ENCODE data around the gene SP4. TPM values are rescaled to one million over a fixed set of nuclear protein-coding genes. Genes with fewer than 3 reads are reported as not detected.

Gene SP4
- total RNA-seq (10 to 100 TPM; 19.2 to 28.5 TPM), polyA plus RNA-seq (ENCODE audit: insufficient read length in 2 of 2) (10 to 100 TPM; 10.9 to 16.1 TPM)
- long read RNA-seq, donor 1 = 0 reads
- long read RNA-seq, donor 2, partial matches to known transcripts = 6 of 6 reads
- long read RNA-seq, donor 2, other reads (novel, unspliced or antisense) = 0 of 6 reads
- long read RNA-seq, donor 3, partial matches to known transcripts = 0 of 1 reads
- long read RNA-seq, donor 3, other reads (novel, unspliced or antisense) = 0 of 1 reads
- long read RNA-seq, donor 4, full-length matches to known transcripts = 1 of 1 reads
- long read RNA-seq, donor 4, partial matches to known transcripts = 0 of 1 reads
- long read RNA-seq, donor 4, other reads (novel, unspliced or antisense) = 0 of 1 reads

DNA sequence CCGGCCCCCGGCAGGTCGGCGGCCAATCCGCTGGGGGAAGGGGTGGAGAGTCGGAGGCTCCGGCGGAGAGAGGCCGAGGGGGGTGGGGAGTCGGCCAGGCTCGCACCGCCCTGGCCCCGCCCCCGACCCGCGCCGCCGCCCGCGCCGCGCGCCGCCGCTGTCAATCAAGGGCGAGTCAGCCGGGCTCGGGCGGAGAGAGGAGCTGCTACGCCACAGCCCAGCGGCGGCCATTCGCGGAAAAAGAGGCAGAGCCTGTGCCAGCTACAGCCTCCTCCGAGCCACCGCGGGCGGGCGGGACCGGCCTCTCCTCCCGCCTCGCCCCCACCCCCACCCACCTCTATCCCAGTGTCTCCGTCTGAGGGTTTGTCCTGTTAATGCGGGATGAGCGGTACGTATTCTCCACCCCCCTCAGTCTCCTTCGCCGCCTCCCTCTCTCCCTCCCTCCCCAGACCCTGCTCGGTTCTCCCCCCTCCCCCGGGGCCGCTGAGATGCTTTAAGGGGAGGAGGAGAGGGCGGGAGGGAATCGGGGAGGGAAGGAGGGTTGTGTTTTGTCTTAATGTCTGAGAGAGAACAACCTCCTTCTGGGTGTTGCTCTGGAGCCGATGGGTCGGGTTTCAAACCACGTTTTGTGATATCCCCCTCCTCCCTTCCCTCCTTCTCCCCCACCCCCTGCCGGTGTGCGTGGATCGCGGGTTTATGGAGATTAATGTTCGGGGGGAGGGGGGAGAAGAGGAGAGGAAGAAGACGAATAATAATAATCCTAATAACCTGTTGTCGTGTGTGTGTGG is at the start of gene SP4:
TSS of gene SP4 (plus strand) at position 213 of the 788 bp plus-strand sequence. CDS start at position 382, 169 bp downstream.
- peak within 1 kb of the TSS; percentile 99 for H3K27ac ChIP-seq (ENCODE audit: low read depth, low read length)
- H3K4me1 ChIP-seq (ENCODE audit: control insufficient read depth, insufficient read depth, low read length) = peaks cover 22% of the 10 kb centered on the region
- H3K4me3 ChIP-seq (ENCODE audit: low read depth, low read length) = peak within 1 kb of the TSS; percentile 92
- H3K9me3 ChIP-seq (ENCODE audit: control insufficient read depth, insufficient read depth, low read length) = no peaks in the 10 kb centered on the region
- peaks cover 6% of the 10 kb centered on the region for H3K36me3 ChIP-seq (ENCODE audit: control insufficient read depth, insufficient read depth, low read length)
- DNase-seq (ENCODE audit: low read depth in 4 of 6, low spot score in 6 of 6) = peak; percentile 84 to 98 (median 88)
- H3K27me3 ChIP-seq (ENCODE audit: control insufficient read depth, insufficient read depth, low read length) = no peaks in the 10 kb centered on the region
- WGBS (ENCODE audit: insufficient coverage) = 0% methylated on average over 34 of the region's 63 CpGs

GRCh38 chr7:21383227-21384220 is 44.4 kb upstream of the SP4 start:
- Histone ChIP-seq H3K4me1 (ENCODE audit: control insufficient read depth, insufficient read depth, low read length) (no peaks in the 10 kb centered on the region), H3K27me3 (ENCODE audit: control insufficient read depth, insufficient read depth, low read length) (no peaks in the 10 kb centered on the region), H3K4me3 (ENCODE audit: low read depth, low read length) (no peak overlapping the region), H3K27ac (ENCODE audit: low read depth, low read length) (no peak overlapping the region), H3K9me3 (ENCODE audit: control insufficient read depth, insufficient read depth, low read length) (no peaks in the 10 kb centered on the region), H3K36me3 (ENCODE audit: control insufficient read depth, insufficient read depth, low read length) (no peaks in the 10 kb centered on the region)
- WGBS (ENCODE audit: insufficient coverage) = no CpG with 5 or more reads among the region's 2 CpGs
- DNase-seq (ENCODE audit: low read depth in 4 of 6, low spot score in 6 of 6) = no peak

DNA sequence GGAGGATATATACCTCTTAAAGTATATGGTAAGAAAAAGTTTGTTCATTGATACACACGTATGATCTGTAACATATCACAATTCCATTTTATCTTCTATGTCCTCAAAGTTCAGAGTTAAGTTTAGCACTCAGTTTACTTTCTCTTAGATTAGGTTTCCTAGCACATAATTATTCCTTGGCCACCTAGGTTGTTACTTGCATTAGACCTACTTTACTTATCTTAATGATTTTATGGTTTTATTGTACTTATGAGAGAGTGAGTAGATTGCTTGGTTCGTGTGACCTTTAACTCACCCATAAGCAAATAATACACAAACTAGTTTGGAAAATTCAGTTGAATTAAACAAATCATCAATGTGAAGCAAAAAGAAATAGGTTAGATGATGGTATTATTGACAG is 33.9 kb upstream of the SP4 start:
- no peaks in the 10 kb centered on the region for H3K36me3 ChIP-seq (ENCODE audit: control insufficient read depth, insufficient read depth, low read length)
- H3K4me3 ChIP-seq (ENCODE audit: low read depth, low read length) = no peak overlapping the region
- H3K4me1 ChIP-seq (ENCODE audit: control insufficient read depth, insufficient read depth, low read length) = no peaks in the 10 kb centered on the region
- H3K27me3 ChIP-seq (ENCODE audit: control insufficient read depth, insufficient read depth, low read length) = no peaks in the 10 kb centered on the region
- H3K27ac ChIP-seq (ENCODE audit: low read depth, low read length) = no peak overlapping the region
- no peaks in the 10 kb centered on the region for H3K9me3 ChIP-seq (ENCODE audit: control insufficient read depth, insufficient read depth, low read length)
- no CpG with 5 or more reads among the region's 2 CpGs for WGBS (ENCODE audit: insufficient coverage)
- no peak for DNase-seq (ENCODE audit: low read depth in 4 of 6, low spot score in 6 of 6)

GRCh38 chr7:21401944-21402343 is 25.9 kb upstream of the SP4 start:
- no peak for DNase-seq (ENCODE audit: low read depth in 4 of 6, low spot score in 6 of 6)
- Histone ChIP-seq H3K36me3 (ENCODE audit: control insufficient read depth, insufficient read depth, low read length) (no peaks in the 10 kb centered on the region), H3K27me3 (ENCODE audit: control insufficient read depth, insufficient read depth, low read length) (no peaks in the 10 kb centered on the region), H3K27ac (ENCODE audit: low read depth, low read length) (no peak overlapping the region), H3K9me3 (ENCODE audit: control insufficient read depth, insufficient read depth, low read length) (no peaks in the 10 kb centered on the region), H3K4me1 (ENCODE audit: control insufficient read depth, insufficient read depth, low read length) (no peaks in the 10 kb centered on the region), H3K4me3 (ENCODE audit: low read depth, low read length) (no peak overlapping the region)
- WGBS (ENCODE audit: insufficient coverage) = no CpG with 5 or more reads among the region's 5 CpGs

DNA sequence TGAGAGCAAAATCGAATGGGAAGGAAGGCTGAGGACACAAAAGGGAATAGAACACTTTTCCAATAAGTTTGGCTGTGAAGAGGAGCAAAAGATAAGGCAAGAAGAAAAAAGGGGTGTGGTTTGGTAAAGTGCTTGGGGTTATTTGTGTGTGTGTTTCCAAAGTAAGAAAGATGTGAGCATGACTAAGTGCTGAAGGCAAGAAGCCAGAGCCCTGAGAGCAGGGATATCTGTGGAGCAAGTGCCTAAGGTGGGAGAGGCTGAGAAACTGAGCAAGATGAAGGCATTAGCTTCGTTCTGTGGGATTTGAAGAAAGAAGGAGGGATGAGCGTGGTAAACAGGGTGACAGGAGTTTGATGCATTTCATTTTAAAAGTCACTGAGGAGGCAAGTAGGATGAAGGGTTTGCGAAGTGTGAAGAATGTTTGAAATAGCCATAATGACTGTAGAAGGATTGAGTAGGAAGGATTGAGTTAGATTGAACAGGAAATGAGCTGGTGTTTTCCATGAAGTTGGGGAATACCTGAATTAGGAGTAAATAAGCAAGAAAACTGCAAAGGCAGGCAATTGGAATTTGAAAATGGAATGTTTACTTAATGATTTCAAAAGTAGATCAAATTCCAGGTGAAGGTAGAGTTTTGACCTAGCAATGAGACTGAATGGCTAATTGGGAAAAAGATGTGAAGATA is 19.9 kb upstream of the SP4 start:
- Histone ChIP-seq H3K4me3 (ENCODE audit: low read depth, low read length) (no peak overlapping the region), H3K27ac (ENCODE audit: low read depth, low read length) (no peak overlapping the region), H3K4me1 (ENCODE audit: control insufficient read depth, insufficient read depth, low read length) (no peaks in the 10 kb centered on the region), H3K9me3 (ENCODE audit: control insufficient read depth, insufficient read depth, low read length) (no peaks in the 10 kb centered on the region), H3K27me3 (ENCODE audit: control insufficient read depth, insufficient read depth, low read length) (no peaks in the 10 kb centered on the region), H3K36me3 (ENCODE audit: control insufficient read depth, insufficient read depth, low read length) (no peaks in the 10 kb centered on the region)
- WGBS (ENCODE audit: insufficient coverage) = 85% methylated on average over 4 of the region's 4 CpGs
- no peak for DNase-seq (ENCODE audit: low read depth in 4 of 6, low spot score in 6 of 6)

GRCh38 chr7:21408481-21408820 is 19.4 kb upstream of the SP4 start:
- DNase-seq (ENCODE audit: low read depth in 4 of 6, low spot score in 6 of 6) = no peak
- Histone ChIP-seq H3K27ac (ENCODE audit: low read depth, low read length) (no peak overlapping the region), H3K36me3 (ENCODE audit: control insufficient read depth, insufficient read depth, low read length) (no peaks in the 10 kb centered on the region), H3K4me1 (ENCODE audit: control insufficient read depth, insufficient read depth, low read length) (no peaks in the 10 kb centered on the region), H3K9me3 (ENCODE audit: control insufficient read depth, insufficient read depth, low read length) (no peaks in the 10 kb centered on the region), H3K27me3 (ENCODE audit: control insufficient read depth, insufficient read depth, low read length) (no peaks in the 10 kb centered on the region), H3K4me3 (ENCODE audit: low read depth, low read length) (no peak overlapping the region)
- WGBS (ENCODE audit: insufficient coverage) = 82% methylated on average over 1 of the region's 3 CpGs

- no peak overlapping the region for H3K27ac ChIP-seq (ENCODE audit: low read depth, low read length)
- no CpG with 5 or more reads among the region's 1 CpG for WGBS (ENCODE audit: insufficient coverage)
- peak in 1 of 6 donors; percentile 14 for DNase-seq (ENCODE audit: low read depth in 4 of 6, low spot score in 6 of 6)
- no peaks in the 10 kb centered on the region for H3K4me1 ChIP-seq (ENCODE audit: control insufficient read depth, insufficient read depth, low read length)
- H3K4me3 ChIP-seq (ENCODE audit: low read depth, low read length) = no peak overlapping the region
- H3K27me3 ChIP-seq (ENCODE audit: control insufficient read depth, insufficient read depth, low read length) = no peaks in the 10 kb centered on the region
- H3K36me3 ChIP-seq (ENCODE audit: control insufficient read depth, insufficient read depth, low read length) = no peaks in the 10 kb centered on the region
- H3K9me3 ChIP-seq (ENCODE audit: control insufficient read depth, insufficient read depth, low read length) = no peaks in the 10 kb centered on the region
Observed at GRCh38 chr7:21412410-21412851, 15.5 kb upstream of the SP4 start.

GRCh38 chr7:21412957-21413356 is 14.9 kb upstream of the SP4 start:
- no peaks in the 10 kb centered on the region for H3K27me3 ChIP-seq (ENCODE audit: control insufficient read depth, insufficient read depth, low read length)
- no CpG with 5 or more reads among the region's 2 CpGs for WGBS (ENCODE audit: insufficient coverage)
- no peaks in the 10 kb centered on the region for H3K9me3 ChIP-seq (ENCODE audit: control insufficient read depth, insufficient read depth, low read length)
- no peaks in the 10 kb centered on the region for H3K36me3 ChIP-seq (ENCODE audit: control insufficient read depth, insufficient read depth, low read length)
- H3K4me1 ChIP-seq (ENCODE audit: control insufficient read depth, insufficient read depth, low read length) = no peaks in the 10 kb centered on the region
- DNase-seq (ENCODE audit: low read depth in 4 of 6, low spot score in 6 of 6) = peak in 3 of 6 donors; percentile 42 to 71 (median 71)
- H3K27ac ChIP-seq (ENCODE audit: low read depth, low read length) = no peak overlapping the region
- no peak overlapping the region for H3K4me3 ChIP-seq (ENCODE audit: low read depth, low read length)

DNA sequence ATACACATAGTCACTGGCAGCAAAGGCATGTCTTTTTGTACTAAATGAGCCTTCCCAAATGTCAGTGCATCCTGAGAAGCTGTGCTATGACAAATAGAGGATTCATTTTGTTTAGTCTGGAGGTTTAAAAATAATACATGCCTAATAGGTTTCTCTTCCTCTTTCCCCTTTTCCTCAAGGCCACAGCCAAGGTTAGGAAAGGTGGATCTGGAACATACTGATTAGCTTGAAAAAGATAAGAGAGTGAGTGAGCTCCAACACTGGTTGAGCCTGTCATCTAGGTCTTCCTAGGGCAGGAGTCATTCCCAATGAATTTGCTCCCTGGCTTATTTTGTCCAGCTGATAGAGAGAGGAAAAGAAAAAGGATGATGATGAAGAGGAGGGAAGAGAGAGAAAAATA is 14.4 kb upstream of the SP4 start:
- no peak overlapping the region for H3K27ac ChIP-seq (ENCODE audit: low read depth, low read length)
- no peaks in the 10 kb centered on the region for H3K9me3 ChIP-seq (ENCODE audit: control insufficient read depth, insufficient read depth, low read length)
- no peaks in the 10 kb centered on the region for H3K4me1 ChIP-seq (ENCODE audit: control insufficient read depth, insufficient read depth, low read length)
- no peaks in the 10 kb centered on the region for H3K27me3 ChIP-seq (ENCODE audit: control insufficient read depth, insufficient read depth, low read length)
- no peak overlapping the region for H3K4me3 ChIP-seq (ENCODE audit: low read depth, low read length)
- H3K36me3 ChIP-seq (ENCODE audit: control insufficient read depth, insufficient read depth, low read length) = no peaks in the 10 kb centered on the region
- no peak for DNase-seq (ENCODE audit: low read depth in 4 of 6, low spot score in 6 of 6)
